K562 (cell line): Measurements from ENCODE around the gene CTBS. TPM values are rescaled to one million over a fixed set of nuclear protein-coding genes. Genes with fewer than 3 reads are reported as not detected.
A peak's percentile ranks its signal among the peaks of the same experiment; 100 is the strongest.

ENCODE experiments used
- ATAC-seq: fragments of 200-7000 bp; cut with Tn5 transposase; 3 replicates; pipeline ENCODE4 v1.9.1; 2020; ENCODE audit warnings: moderate library complexity
- BruUV-seq: library from RNA; stranded (reverse); fragments of 400-500 nt; replicated peaks from 2 replicates; lab custom pipeline; 2021; lab: Mats Ljungman, UMichigan
- CTCF ChIA-PET: fragments of 300-600 bp; formaldehyde crosslinking; extraction: SDS; loops from one replicate; lab custom pipeline; 2021; ENCODE audit warnings: low intra/inter-chr PET ratio; lab: Yijun Ruan, JAX
- POLR2A ChIA-PET: fragments of 300-600, 350-650 bp; sonication (Branson Sonifier 250); formaldehyde crosslinking; extraction: SDS; loops from one replicate; lab custom pipeline; 2021; ENCODE audit warnings: antibody characterized with exemption, inconsistent platforms; lab: Yijun Ruan, JAX
- DNase-seq, 4 experiments: peaks; one replicate each; pipeline versions ENCODE4 v3.0.0 to v3.0.0-alpha.2; 2011 to 2018; ENCODE audit warnings: low spot score in 3 of 4, mixed read lengths in 3 of 4; ENCODE audit errors: extremely low read depth in 1 of 4
- FAIRE-seq: peaks from 2 replicates; lab custom pipeline; 2011; peaks lifted over from hg19 to GRCh38; lab: Jason Lieb, UNC
- H2AFZ ChIP-seq: 2 replicates; pipeline ENCODE4 v1.6.0; 2011; ENCODE audit warnings: low read depth, low read length, control low read depth, inconsistent platforms
- H3K27ac ChIP-seq: fragments of 200-600 bp; 3 replicates; pipeline ENCODE4 v1.8.0; 2011; ENCODE audit warnings: low read depth, mild to moderate bottlenecking, control low read depth, inconsistent platforms, low read length, moderate library complexity, mixed read lengths; ENCODE audit errors: extremely low read depth
- H3K27me3 ChIP-seq, 2 experiments: fragments of 300-600 bp in 1 of 2; 2 replicates in 1 of 2; 3 replicates in 1 of 2; pipeline versions ENCODE4 v1.6.0 to v1.8.0; 2011; ENCODE audit warnings: inconsistent platforms in 2 of 2, low read length in 2 of 2, mild to moderate bottlenecking in 1 of 2, mixed read lengths in 1 of 2, moderate library complexity in 1 of 2; ENCODE audit not compliant: control insufficient read depth in 2 of 2, insufficient read depth in 2 of 2
- H3K36me3 ChIP-seq: fragments of 300-600 bp; 3 replicates; pipeline ENCODE4 v1.8.0; 2011; ENCODE audit warnings: mild to moderate bottlenecking, low read length, inconsistent platforms; ENCODE audit not compliant: control insufficient read depth, insufficient read depth
- H3K4me1 ChIP-seq, 2 experiments: fragments of 200-600 bp in 1 of 2; replicated peaks in 1 of 2; 2 replicates in 1 of 2; 3 replicates in 1 of 2; pipeline versions ENCODE4 v1.5.1 to v1.8.0; 2011; ENCODE audit warnings: inconsistent platforms in 2 of 2, low read length in 2 of 2, mild to moderate bottlenecking in 1 of 2, mixed read lengths in 1 of 2, moderate library complexity in 1 of 2; ENCODE audit not compliant: control insufficient read depth in 2 of 2, insufficient read depth in 2 of 2
- H3K4me2 ChIP-seq: 2 replicates; pipeline ENCODE4 v1.6.1; 2011; ENCODE audit warnings: low read length, control low read depth, inconsistent platforms, mixed read lengths; ENCODE audit not compliant: insufficient read depth
- H3K4me3 ChIP-seq: fragments of 200-600 bp; sonication (generic), shearing (Covaris generic); 2 replicates; pipeline ENCODE4 v1.5.1; 2016; ENCODE audit warnings: control low read depth, inconsistent platforms
- H3K79me2 ChIP-seq: fragments of 200-600 bp; 3 replicates; pipeline ENCODE4 v1.8.0; 2011; ENCODE audit warnings: low read length, inconsistent platforms; ENCODE audit not compliant: control insufficient read depth, insufficient read depth
- H3K9ac ChIP-seq, 2 experiments: 2 replicates each; pipeline versions ENCODE4 v1.6.0 to v1.6.1; 2011; ENCODE audit warnings: low read depth in 2 of 2, low read length in 2 of 2, control low read depth in 1 of 2, inconsistent platforms in 1 of 2, mild to moderate bottlenecking in 1 of 2, mixed read lengths in 1 of 2; ENCODE audit not compliant: insufficient read depth in 1 of 2
- H3K9me1 ChIP-seq: one replicate; pipeline ENCODE4 v1.6.0; 2011; ENCODE audit warnings: inconsistent platforms, mild to moderate bottlenecking, low read length, moderate library complexity; ENCODE audit not compliant: control insufficient read depth, insufficient read depth
- H3K9me3 ChIP-seq: replicated peaks from 2 replicates; pipeline ENCODE4 v1.5.1; 2011; ENCODE audit warnings: low read depth, low read length, inconsistent platforms; ENCODE audit not compliant: control insufficient read depth, insufficient read depth
- H4K20me1 ChIP-seq: replicated peaks from 2 replicates; pipeline ENCODE4 v1.6.1; 2011; ENCODE audit warnings: low read length, inconsistent platforms, mixed read lengths; ENCODE audit not compliant: control insufficient read depth, insufficient read depth
- ATF3 ChIP-seq, 2 experiments: fragments of 450-650 bp in 1 of 2; sonication (generic) in 1 of 2; formaldehyde crosslinking in 1 of 2; IDR thresholded peaks in 1 of 2; conservative IDR thresholded peaks in 1 of 2; 2 replicates each; pipeline versions ENCODE4 v1.6.1 to v1.8.1; 2016 to 2023; ENCODE audit warnings: mild to moderate bottlenecking in 2 of 2, moderate library complexity in 2 of 2, inconsistent platforms in 1 of 2, missing genetic modification reagents in 1 of 2
- CEBPB ChIP-seq: fragments of 450-650 bp; IDR thresholded peaks from 2 replicates; pipeline ENCODE4 v1.6.1; 2016; ENCODE audit warnings: missing genetic modification characterization, missing compliant biosample characterization
- FOSL1 ChIP-seq: fragments of 200-800 bp; sonication (Bioruptor generic); conservative IDR thresholded peaks from 2 replicates; pipeline ENCODE4 v1.6.1; 2016; ENCODE audit warnings: missing genetic modification characterization, missing compliant biosample characterization
- KLF16 ChIP-seq: IDR thresholded peaks from 2 replicates; pipeline ENCODE4 v1.6.1; 2016; ENCODE audit warnings: antibody characterized with exemption
- MEF2A ChIP-seq: IDR thresholded peaks from 2 replicates; pipeline ENCODE4 v1.6.1; 2011; ENCODE audit warnings: low read depth, mild to moderate bottlenecking, low read length, moderate library complexity; ENCODE audit not compliant: control insufficient read depth
- NBN ChIP-seq: fragments of 450-650 bp; IDR thresholded peaks from 2 replicates; pipeline ENCODE4 v1.6.1; 2016; ENCODE audit warnings: low read depth, mild to moderate bottlenecking
- NFIX ChIP-seq: fragments of 250-450 bp; sonication (Bioruptor Pico); IDR thresholded peaks from 2 replicates; pipeline ENCODE4 v1.4.0; 2020; ENCODE audit warnings: low read depth, mild to moderate bottlenecking, moderate library complexity
- NR3C1 ChIP-seq: sonication (generic); formaldehyde crosslinking; IDR thresholded peaks from 2 replicates; pipeline ENCODE4 v1.8.1; 2022; ENCODE audit warnings: missing genetic modification reagents
- SMAD2 ChIP-seq: fragments of 150-350 bp; IDR thresholded peaks from 2 replicates; pipeline ENCODE4 v1.6.1; 2014; ENCODE audit warnings: low read depth, mild to moderate bottlenecking, low read length
- ZC3H4 ChIP-seq: sonication (generic); formaldehyde crosslinking; IDR thresholded peaks from 2 replicates; pipeline ENCODE4 v1.9.0; 2021; ENCODE audit warnings: missing genetic modification reagents, borderline replicate concordance
- ZFP1 ChIP-seq: fragments of 450-650 bp; formaldehyde crosslinking; IDR thresholded peaks from 2 replicates; pipeline ENCODE4 v1.4.0; 2020; ENCODE audit warnings: mild to moderate bottlenecking, mixed read lengths
- WGBS: fragments of 100-300 bp; shearing (Covaris generic); methylation state at CpG from one replicate; pipeline ENCODE4 v1.1.6; 2016; ENCODE audit warnings: low coverage, mixed read lengths; ENCODE audit not compliant: insufficient coverage; ENCODE audit errors: missing lambda C conversion rate; 5-methylcytosine and 5-hydroxymethylcytosine counted together
- in situ Hi-C: fragments of 300-500 bp; cut with MboI; formaldehyde crosslinking; loops from 4 replicates; pipeline ENCODE4 v1.15.0; 2018; ENCODE audit warnings: inconsistent platforms, mixed read lengths
- intact Hi-C: fragments of 100-400 bp; cut with micrococcal nuclease; formaldehyde crosslinking; loops from 2 replicates; pipeline ENCODE4 v1.14.2; 2022
- polyA plus RNA-seq, 8 experiments: library from polyadenylated mRNA; depleted of rRNA in 4 of 8; stranded (reverse) in 5 of 8; unstranded in 3 of 8; fragments of >200 nt; fragmentation: Nextera tagmentation in 2 of 8; fragmentation: Illumina TruSeq in 1 of 8; extraction: Ambion mirVana in 2 of 8; extraction: Trizol in 1 of 8; gene quantifications; 2 replicates each; pipeline versions ENCODE4 v1.2.1 to v1.2.3, GENCODE V29; 2011 to 2014; ENCODE audit warnings: inconsistent platforms in 1 of 8, missing spikeins in 1 of 8
- total RNA-seq, 7 experiments: library from RNA; depleted of rRNA in 6 of 7; stranded (reverse); fragments of >200 nt in 6 of 7; fragmentation: Illumina TruSeq in 2 of 7; extraction: Trizol in 2 of 7; gene quantifications; 2 replicates each; pipeline versions ENCODE4 v1.2.1 to v1.2.3, GENCODE V29; 2011 to 2021; ENCODE audit warnings: low replicate concordance in 1 of 7

CTBS gene
- total and polyA plus RNA-seq, 9 of the 15 experiments (the other 6 are each of a cell fraction or from before 2014, with no cell fraction given), result 3.0 to 19.8 (median 9.9) TPM

GRCh38 chr1:84598846-84599741 is 24.9 kb upstream of the CTBS start:
- DNase-seq, result no peak
- Histone ChIP-seq H3K79me2 (no peaks in the 10 kb centered on the region), H3K4me2 (no peak overlapping the region), H3K27ac (no peak overlapping the region), H3K4me3 (no peak overlapping the region), H3K9ac (no peak overlapping the region), H4K20me1 (no peaks in the 10 kb centered on the region), H3K27me3 (0 out of 5 replicates have a peak, but pooled peaks cover 0 to 4% of the 10 kb centered on the region in 2 experiments), H3K9me3 (no peaks in the 10 kb centered on the region; the same call in 1 of the 2 replicates), H3K36me3 (no peaks in the 10 kb centered on the region), H3K9me1 (no peaks in the 10 kb centered on the region), H2AFZ (no peak overlapping the region), H3K4me1 (peaks cover 3 to 10% of the 10 kb centered on the region in 2 experiments)
- in situ Hi-C loops (no loop called here), intact Hi-C loops (no loop called here)
- POLR2A ChIA-PET, result no interaction called here
- no peak for TF ChIP-seq ZC3H4 (CRISPR knock-in tag)
- no peak for TF ChIP-seq SMAD2
- peak; percentile 76; the same call in 1 of the 2 replicates for TF ChIP-seq MEF2A
- TF ChIP-seq NR3C1 (CRISPR knock-in tag), result no peak
- TF ChIP-seq CEBPB (tag), result no peak
- peak; percentile 79 for TF ChIP-seq FOSL1 (tag)
- TF ChIP-seq ATF3 (IDR thresholded peaks at IDR 0.05), result peak; percentile 78
- TF ChIP-seq ATF3 (CRISPR knock-in tag; conservative IDR thresholded peaks at IDR 0.05), result no peak
- no peak for TF ChIP-seq KLF16
- no peak for TF ChIP-seq NBN
- no peak for TF ChIP-seq ZFP1 (CRISPR knock-in tag)
- no peak for TF ChIP-seq NFIX (CRISPR knock-in tag)
- FAIRE-seq, result no peak
- no peak for ATAC-seq
- BruUV-seq, result no TSS peak
- WGBS, result 6% methylated on average over 5 of the region's 5 CpGs
- CTCF ChIA-PET, result no interaction called here
